Testis (tissue), 3 donors: ENCODE results near the gene NFATC3. TPM values are rescaled to one million over a fixed set of nuclear protein-coding genes. Genes with fewer than 3 reads are reported as not detected.

Experiments
- DNase-seq: peaks from one replicate; pipeline ENCODE4 v3.0.0-alpha.2; 2019
- H3K27ac ChIP-seq, 2 donors: fragments of 200-600 bp; sonication (generic); one replicate each; pipeline ENCODE4 v1.5.1; 2019
- H3K27me3 ChIP-seq: fragments of 200-600 bp; sonication (generic); one replicate; pipeline ENCODE4 v1.5.1; 2019
- H3K36me3 ChIP-seq: fragments of 200-600 bp; sonication (generic); one replicate; pipeline ENCODE4 v1.5.1; 2017; ENCODE audit warnings: low read depth; ENCODE audit errors: missing control alignments
- H3K4me1 ChIP-seq: fragments of 200-600 bp; sonication (generic); one replicate; pipeline ENCODE4 v1.5.1; 2019
- H3K4me3 ChIP-seq, 2 donors: fragments of 200-600 bp; sonication (generic); one replicate each; pipeline ENCODE4 v1.5.1; 2017 to 2019
- H3K9me3 ChIP-seq: fragments of 200-600 bp; sonication (generic); one replicate; pipeline ENCODE4 v1.5.1; 2017
- POLR2A ChIP-seq: fragments of 450-650 bp; IDR thresholded peaks from one replicate; pipeline ENCODE4 v1.6.1; 2017; ENCODE audit warnings: antibody characterized with exemption, mild to moderate bottlenecking, moderate library complexity
- WGBS, 2 donors: methylation state at CpG; one replicate each; pipeline ENCODE4 v1.1.5; 2018; 5-methylcytosine and 5-hydroxymethylcytosine counted together
- intact Hi-C: fragments of 100-400 bp; cut with DNase I; formaldehyde crosslinking; loops from one replicate; pipeline ENCODE4 v1.15.1; 2023; ENCODE audit warnings: low total_unique reads
- polyA plus RNA-seq: library from polyadenylated mRNA; stranded (reverse); fragments of 350-450 nt; fragmentation: Illumina TruSeq; extraction: RNeasy Lipid Tissue Mini Kit (QIAGEN cat#74804); gene quantifications from one replicate; pipeline ENCODE4 v1.2.3, GENCODE V29; 2014; ENCODE audit warnings: low read depth, low replicate concordance; ENCODE audit not compliant: insufficient read depth
- total RNA-seq, 2 donors: library from RNA; depleted of rRNA; stranded (reverse); fragments of >200 nt; gene quantifications; one replicate each; pipeline ENCODE4 v1.2.3, GENCODE V29; 2016
- TF ChIP-seq, protein P1 (sequence below), 3 experiments: fragments of 450-650 bp in 2 of 3; fragments of 200-600 bp in 1 of 3; sonication (generic) in 1 of 3; IDR thresholded peaks; one replicate each; pipeline ENCODE4 v1.5.1; 2016 to 2019; ENCODE audit warnings: antibody characterized with exemption in 3 of 3, mild to moderate bottlenecking in 2 of 3, moderate library complexity in 1 of 3

The NFATC3 gene
- total and polyA plus RNA-seq, 3 donors from 2014 or later, result 78.0 to 115 (median 94.7) TPM

DNA sequence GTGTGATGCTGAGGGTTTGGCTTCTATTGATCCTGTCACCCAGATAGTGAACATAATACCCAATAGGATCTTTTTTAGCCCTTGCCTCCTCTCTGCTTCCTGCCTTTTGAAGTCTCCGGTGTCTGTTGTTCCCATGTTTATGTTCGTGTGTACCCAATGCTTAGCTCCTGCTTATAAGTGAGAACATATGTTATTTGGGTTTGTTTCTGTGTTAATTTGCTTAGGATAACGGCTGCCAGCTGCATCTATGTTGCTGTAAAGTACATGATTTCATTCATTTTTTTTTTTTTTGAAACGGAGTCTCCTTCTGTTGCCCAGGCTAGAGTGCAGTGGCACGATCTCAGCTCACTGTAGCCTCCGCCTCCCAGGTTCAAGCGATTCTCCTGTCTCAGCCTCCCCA is 39.1 kb upstream of the NFATC3 start:
- intact Hi-C loops, result loop anchor here (10.0 kb wide), 1 partner anchor 131 kb away; no protein-coding TSS in a partner anchor
- no peak for DNase-seq
- TF ChIP-seq, protein P1, sequence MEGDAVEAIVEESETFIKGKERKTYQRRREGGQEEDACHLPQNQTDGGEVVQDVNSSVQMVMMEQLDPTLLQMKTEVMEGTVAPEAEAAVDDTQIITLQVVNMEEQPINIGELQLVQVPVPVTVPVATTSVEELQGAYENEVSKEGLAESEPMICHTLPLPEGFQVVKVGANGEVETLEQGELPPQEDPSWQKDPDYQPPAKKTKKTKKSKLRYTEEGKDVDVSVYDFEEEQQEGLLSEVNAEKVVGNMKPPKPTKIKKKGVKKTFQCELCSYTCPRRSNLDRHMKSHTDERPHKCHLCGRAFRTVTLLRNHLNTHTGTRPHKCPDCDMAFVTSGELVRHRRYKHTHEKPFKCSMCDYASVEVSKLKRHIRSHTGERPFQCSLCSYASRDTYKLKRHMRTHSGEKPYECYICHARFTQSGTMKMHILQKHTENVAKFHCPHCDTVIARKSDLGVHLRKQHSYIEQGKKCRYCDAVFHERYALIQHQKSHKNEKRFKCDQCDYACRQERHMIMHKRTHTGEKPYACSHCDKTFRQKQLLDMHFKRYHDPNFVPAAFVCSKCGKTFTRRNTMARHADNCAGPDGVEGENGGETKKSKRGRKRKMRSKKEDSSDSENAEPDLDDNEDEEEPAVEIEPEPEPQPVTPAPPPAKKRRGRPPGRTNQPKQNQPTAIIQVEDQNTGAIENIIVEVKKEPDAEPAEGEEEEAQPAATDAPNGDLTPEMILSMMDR (IDR thresholded peaks at IDR 0.05), result no peak
- TF ChIP-seq POLR2A, result no peak
- no peaks in the 10 kb centered on the region for H3K27me3 ChIP-seq
- no peak overlapping the region for H3K4me3 ChIP-seq
- H3K36me3 ChIP-seq, result no peaks in the 10 kb centered on the region
- no peaks in the 10 kb centered on the region for H3K4me1 ChIP-seq
- no peak overlapping the region for H3K27ac ChIP-seq
- WGBS, 2 donors, result 92 to 93% methylated on average over 7 of the region's 7 CpGs
- no peaks in the 10 kb centered on the region for H3K9me3 ChIP-seq

DNA sequence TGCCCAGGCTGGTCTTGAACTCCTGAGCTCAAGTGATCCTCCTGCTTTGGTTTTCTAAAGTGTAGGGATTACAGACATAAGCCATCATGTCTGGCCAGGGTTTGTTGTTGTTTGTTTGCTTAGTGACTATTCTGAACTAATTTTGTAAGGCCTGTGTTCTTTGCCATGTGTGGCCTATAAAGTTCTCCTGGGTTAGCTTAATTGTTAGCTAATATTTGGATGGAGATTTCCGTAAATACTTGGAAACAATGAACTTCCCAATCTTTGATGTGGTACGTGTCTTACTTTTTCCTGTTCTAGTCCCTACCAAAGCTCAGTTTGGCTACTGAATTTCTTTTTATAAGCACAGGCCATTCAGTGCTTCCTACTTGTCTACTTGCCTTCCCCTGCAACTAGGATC is 37.2 kb upstream of the NFATC3 start:
- WGBS, 2 donors, result 81 to 86% methylated on average over 2 of the region's 2 CpGs
- no peaks in the 10 kb centered on the region for H3K9me3 ChIP-seq
- no peak for TF ChIP-seq POLR2A
- TF ChIP-seq, protein P1 (IDR thresholded peaks at IDR 0.05), result no peak
- H3K27me3 ChIP-seq, result no peaks in the 10 kb centered on the region
- no peaks in the 10 kb centered on the region for H3K4me1 ChIP-seq
- no peak overlapping the region for H3K4me3 ChIP-seq
- H3K27ac ChIP-seq, result no peak overlapping the region
- DNase-seq, result no peak
- intact Hi-C loops, result loop anchor here (10.0 kb wide), 1 partner anchor 133 kb away; no protein-coding TSS in a partner anchor
- H3K36me3 ChIP-seq, result no peaks in the 10 kb centered on the region

DNA sequence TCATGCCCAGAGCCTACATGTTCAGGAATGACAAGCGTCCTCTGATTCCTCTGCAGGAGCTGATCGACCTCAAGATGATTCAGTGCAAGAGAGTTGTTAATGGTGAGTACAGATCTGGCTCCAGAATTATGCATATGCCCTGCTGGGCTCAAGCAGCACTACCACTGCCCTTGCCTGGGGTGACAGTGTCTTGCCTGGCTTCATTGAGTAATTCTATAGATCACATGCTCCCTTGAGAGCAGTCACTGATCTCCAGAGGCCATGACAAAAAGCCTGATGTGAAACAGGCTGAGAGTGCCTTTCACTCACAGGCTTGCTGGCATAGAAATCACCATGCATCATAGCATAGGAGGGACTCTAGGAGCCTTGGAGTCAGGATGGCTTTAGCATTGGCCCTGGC is 35.7 kb upstream of the NFATC3 start:
- DNase-seq, result no peak
- no peaks in the 10 kb centered on the region for H3K9me3 ChIP-seq
- TF ChIP-seq, protein P1 (IDR thresholded peaks at IDR 0.05), result no peak
- no peak for TF ChIP-seq POLR2A

DNA sequence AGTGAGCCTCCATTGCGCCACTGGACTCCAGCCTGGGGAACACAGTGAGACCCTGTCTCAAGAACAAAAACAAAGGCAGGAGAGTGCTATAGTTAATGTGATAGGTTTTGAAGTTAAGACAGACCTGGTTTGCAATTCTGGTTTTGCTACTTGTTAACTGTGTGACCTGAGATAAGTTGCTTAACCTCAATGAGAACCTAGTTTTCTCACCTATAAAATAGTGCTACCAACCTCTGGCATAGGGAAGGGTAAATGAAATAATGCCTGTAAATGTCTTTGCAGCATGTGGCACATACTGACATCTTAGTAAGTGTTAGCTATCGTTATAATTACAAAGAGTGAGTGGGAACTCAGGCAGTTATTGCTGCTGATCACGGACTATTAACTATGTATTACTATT is 29.8 kb upstream of the NFATC3 start:
- WGBS, 2 donors, result 91 to 92% methylated on average over 3 of the region's 3 CpGs
- DNase-seq, result no peak
- Histone ChIP-seq H3K36me3 (no peaks in the 10 kb centered on the region), H3K4me1 (no peaks in the 10 kb centered on the region), H3K27ac (no peak overlapping the region), H3K27me3 (no peaks in the 10 kb centered on the region), H3K4me3 (no peak overlapping the region), H3K9me3 (no peaks in the 10 kb centered on the region)
- no peak for TF ChIP-seq POLR2A
- TF ChIP-seq, protein P1 (IDR thresholded peaks at IDR 0.05), result no peak
- intact Hi-C loops, result no loop called here

More for the DNA sequence above, 35.7 kb upstream of the NFATC3 start:
- WGBS, 2 donors, result 100% methylated on average over 2 of the region's 2 CpGs
- H3K4me3 ChIP-seq, result no peak overlapping the region
- no peaks in the 10 kb centered on the region for H3K4me1 ChIP-seq
- no peaks in the 10 kb centered on the region for H3K27me3 ChIP-seq
- no peak overlapping the region for H3K27ac ChIP-seq
- no peaks in the 10 kb centered on the region for H3K36me3 ChIP-seq
- intact Hi-C loops, result loop anchor here (10.0 kb wide), 1 partner anchor 135 kb away; no protein-coding TSS in a partner anchor

DNA sequence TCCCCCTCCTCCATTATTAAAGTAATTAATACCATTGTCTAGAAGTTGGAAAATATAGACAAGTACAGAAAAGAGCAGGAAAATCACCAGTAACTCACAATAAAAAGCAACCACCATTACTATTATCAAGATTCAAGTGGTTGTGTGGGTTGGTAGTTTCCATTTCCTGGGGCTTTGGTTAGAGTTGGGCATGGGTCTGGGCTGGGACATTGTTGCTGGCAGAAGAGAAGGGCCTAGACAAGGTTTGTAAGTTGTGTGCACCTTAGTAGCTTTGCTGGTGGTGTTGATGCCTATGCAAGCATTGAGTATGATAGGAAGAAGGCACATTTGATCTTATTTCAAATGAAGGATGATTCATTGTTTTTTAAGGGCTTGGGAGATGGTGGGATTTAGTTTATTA is 25.4 kb upstream of the NFATC3 start:
- Histone ChIP-seq H3K9me3 (no peaks in the 10 kb centered on the region), H3K27ac (no peak overlapping the region), H3K4me1 (peaks cover 5% of the 10 kb centered on the region), H3K27me3 (no peaks in the 10 kb centered on the region), H3K36me3 (no peaks in the 10 kb centered on the region), H3K4me3 (no peak overlapping the region)
- no peak for TF ChIP-seq POLR2A
- TF ChIP-seq, protein P1 (IDR thresholded peaks at IDR 0.05), result no peak
- no peak for DNase-seq
- intact Hi-C loops, result no loop called here
